Panc1 (cell line): ENCODE data around the gene NECAP2. TPM values are rescaled to one million over a fixed set of nuclear protein-coding genes. Genes with fewer than 3 reads are reported as not detected.

Experiments used
- total RNA-seq: library from RNA; stranded (reverse); gene quantifications from one replicate; pipeline ENCODE4 v1.2.1, GENCODE V29; 2021; ENCODE audit not compliant: unreplicated experiment

The NECAP2 gene
- total RNA-seq, 1 experiment from 2014 or later: 56.8 TPM

Other genes starting within 250 kb of the NECAP2 start
- 21.6 TPM for gene ARHGEF19, start 228.1 kb upstream of the NECAP2 start, total RNA-seq
- gene CPLANE2, start 203.5 kb upstream of the NECAP2 start, total RNA-seq: 17.8 TPM
- gene FBXO42, start 88.2 kb upstream of the NECAP2 start, total RNA-seq: 25.7 TPM
- 175 TPM for gene SZRD1, start 73.5 kb upstream of the NECAP2 start, total RNA-seq
- gene SPATA21, start 3.3 kb upstream of the NECAP2 start, total RNA-seq: not detected
- gene RNU1-1, start 73.6 kb downstream of the NECAP2 start, total RNA-seq: 1,290 TPM
- 73.2 TPM for gene NBPF1, start 172.8 kb downstream of the NECAP2 start, total RNA-seq
- gene RNU1-3, start 226.2 kb downstream of the NECAP2 start, total RNA-seq: 1,290 TPM